Renal pelvis (tissue), 4 donors: ENCODE measurements around the gene OPA1. TPM values are rescaled to one million over a fixed set of nuclear protein-coding genes. Genes with fewer than 3 reads are reported as not detected.
"Not testable (repeated sequence)": the region's sequence is repeated elsewhere in the genome, so short reads cannot be mapped to it uniquely, and the experiment has no call there.

Source experiments
- DNase-seq: peaks from one replicate; pipeline ENCODE4 v3.0.0-alpha.2; 2013
- polyA plus RNA-seq, 3 donors: library from polyadenylated mRNA; unstranded; fragments of 120-200 nt; gene quantifications; one replicate each; pipeline ENCODE4 v1.2.1, GENCODE V29; 2013; ENCODE audit not compliant: insufficient read length in 3 of 3

The OPA1 gene
- polyA plus RNA-seq, 3 donors = 57.2 to 67.8 (median 58.0) TPM

DNA sequence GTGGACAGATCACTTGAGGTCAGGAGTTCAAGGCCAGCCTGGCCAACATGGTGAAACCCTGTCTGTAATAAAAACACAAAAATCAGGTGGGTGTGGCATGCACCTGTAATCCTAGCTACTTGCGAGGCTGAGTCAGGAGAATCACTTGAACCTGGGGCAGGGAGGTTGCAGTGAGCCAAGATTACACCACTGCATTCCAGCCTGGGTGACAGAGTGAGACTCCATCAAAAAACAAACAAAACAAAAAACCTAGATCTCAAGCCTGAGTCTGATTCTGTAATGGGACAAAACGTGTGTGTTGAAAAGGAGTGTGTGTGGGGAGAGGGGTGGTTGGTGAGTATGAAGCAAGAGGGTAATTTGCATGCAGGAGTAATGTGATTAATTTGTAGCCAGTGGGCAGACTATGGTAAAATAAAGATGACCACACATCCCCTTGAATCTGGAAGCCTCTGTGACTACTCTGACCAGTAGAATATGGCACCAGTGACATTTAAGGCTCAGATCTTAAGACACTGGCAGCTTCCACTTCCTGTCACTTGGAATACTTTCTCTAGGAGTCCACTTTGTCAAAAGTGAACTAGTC lies 18.4 kb upstream of the OPA1 start:
- no peak for DNase-seq

- no peak for DNase-seq
These were observed 7.5 kb upstream of the OPA1 start for GRCh38 chr3:193585530-193585929.

DNA sequence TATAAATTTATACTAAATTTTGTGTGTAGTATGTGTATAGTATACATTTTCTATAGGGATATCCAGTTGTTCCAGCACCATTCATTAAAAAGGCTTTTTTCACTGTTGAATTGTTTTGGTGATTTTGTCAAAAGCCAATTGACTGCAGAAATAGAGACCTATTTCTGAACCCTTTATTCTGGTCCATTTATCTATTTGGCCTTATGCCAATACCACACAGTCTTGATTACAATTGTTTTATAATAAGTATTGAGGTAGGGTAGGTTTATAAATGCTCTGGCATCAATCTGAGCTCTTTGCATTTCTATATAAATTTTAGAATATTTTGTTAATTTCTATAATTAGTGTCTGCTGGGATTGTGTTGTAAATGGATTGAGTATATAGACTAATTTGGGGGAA lies 6.5 kb upstream of the OPA1 start:
- no peak for DNase-seq

DNA sequence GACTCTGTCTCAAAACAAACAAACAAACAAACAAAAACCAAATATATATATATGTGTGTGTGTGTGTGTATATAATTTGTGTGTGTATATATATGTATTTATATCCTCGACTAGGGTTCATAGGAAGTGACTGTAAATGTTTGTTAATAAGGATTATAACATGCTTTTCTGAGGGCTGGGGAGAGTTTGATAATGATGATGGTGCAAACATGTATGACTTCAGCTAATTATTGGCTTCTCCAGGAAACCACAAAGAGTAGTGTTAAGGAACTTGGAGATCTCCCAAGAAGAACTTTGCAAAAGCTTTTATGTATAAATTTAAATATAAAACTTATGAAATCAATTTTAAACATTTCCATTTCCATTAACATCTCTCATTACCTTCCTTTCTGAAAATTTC lies 3.9 kb upstream of the OPA1 start:
- DNase-seq = no peak

DNA sequence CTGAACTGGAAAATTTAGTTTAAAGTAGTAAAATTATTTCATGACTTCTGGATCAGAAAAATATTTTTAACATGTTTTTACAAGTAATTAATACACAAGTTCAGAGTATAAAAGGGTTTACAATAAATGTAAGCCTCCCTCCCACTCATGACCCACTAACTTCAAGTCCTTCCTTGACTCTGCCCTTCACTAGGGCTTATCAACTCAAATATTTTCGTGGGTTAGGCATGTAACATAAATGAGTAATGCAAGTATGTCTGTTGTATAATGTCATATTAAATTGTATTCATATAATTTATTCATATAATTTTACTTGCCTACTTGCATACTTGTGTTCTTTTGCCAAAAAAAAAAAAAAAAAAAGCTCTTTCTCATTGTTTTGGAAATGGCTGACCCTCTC lies 3.4 kb upstream of the OPA1 start:
- DNase-seq = no peak

- DNase-seq = no peak
These were observed 2.7 kb upstream of the OPA1 start for GRCh38 chr3:193590088-193590856.

DNA sequence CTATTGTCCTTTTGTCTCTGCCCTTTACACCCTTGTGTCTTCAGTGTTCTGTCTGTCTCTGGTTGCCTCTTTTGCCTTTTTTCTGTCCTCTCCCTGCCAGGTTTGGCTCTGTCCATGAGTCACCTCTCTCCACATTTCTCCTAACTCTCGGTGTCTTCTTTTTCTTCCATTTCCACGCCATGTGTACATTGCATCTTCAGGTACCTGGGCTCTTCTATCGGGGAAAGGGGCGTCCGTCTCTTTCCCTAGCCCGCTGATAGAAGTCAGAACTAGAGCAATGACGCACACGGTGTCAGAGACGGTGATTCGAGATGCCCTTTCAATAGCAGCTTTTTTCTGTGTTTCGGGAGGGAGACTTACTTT lies 641 bp downstream of the OPA1 start:
- DNase-seq = peak; percentile 31

GRCh38 chr3:193594946-193595689 lies 2.1 kb downstream of the OPA1 start:
- no peak for DNase-seq

DNA sequence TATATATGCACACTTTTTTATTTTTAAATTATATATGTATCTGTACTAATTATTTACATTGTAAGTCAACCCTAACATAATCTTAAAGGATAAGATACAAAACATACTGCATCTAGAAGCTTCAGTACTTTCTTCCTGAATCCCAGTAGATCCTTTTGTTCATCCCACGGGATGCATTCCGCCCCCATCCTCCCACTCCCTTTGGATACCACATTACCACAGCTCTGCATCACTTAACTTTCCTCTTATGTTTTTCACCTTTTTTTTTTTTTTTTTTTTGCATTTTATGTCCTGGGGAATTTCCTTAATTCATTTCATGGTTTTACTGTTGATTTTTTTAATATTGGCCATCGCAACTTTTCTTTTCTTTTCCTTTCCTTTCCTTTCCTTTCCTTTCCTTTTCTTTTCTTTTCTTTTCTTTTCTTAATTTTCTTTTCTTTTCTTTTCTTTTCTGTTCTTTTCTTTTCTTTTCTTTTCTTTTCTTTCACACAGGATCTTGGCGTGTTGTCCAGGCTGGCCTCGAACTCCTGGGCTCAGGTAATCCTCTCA lies 3.0 kb downstream of the OPA1 start:
- no peak for DNase-seq

- no peak for DNase-seq
These were observed 5.2 kb downstream of the OPA1 start for GRCh38 chr3:193598202-193598601.

GRCh38 chr3:193599393-193599792 lies 6.4 kb downstream of the OPA1 start:
- no peak for DNase-seq

DNA sequence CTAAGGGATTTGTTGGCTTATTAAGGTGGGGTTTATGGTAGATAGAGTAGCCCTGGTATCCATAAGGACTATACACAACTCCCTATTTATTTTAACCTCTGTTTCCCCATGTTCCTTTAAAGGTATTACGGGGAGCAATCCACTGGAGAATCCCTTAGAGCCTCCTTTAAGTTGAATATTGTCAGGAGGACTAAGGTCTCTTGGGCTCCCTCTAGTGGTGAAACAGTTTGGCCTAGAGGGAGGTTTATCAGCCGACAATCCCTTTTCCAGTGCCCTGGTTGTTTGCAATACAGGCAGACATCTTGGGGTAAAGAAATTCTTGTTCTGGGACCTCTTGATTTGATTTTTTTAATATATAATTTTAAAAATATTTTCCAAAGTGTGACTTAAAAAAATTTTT lies 12.9 kb downstream of the OPA1 start:
- peak; percentile 9 for DNase-seq

GRCh38 chr3:193606892-193607291 lies 13.9 kb downstream of the OPA1 start:
- DNase-seq = not testable (repeated sequence)

GRCh38 chr3:193610516-193610915 lies 17.5 kb downstream of the OPA1 start:
- not testable (repeated sequence) for DNase-seq

GRCh38 chr3:193614430-193614829 lies 21.4 kb downstream of the OPA1 start:
- no peak for DNase-seq

DNA sequence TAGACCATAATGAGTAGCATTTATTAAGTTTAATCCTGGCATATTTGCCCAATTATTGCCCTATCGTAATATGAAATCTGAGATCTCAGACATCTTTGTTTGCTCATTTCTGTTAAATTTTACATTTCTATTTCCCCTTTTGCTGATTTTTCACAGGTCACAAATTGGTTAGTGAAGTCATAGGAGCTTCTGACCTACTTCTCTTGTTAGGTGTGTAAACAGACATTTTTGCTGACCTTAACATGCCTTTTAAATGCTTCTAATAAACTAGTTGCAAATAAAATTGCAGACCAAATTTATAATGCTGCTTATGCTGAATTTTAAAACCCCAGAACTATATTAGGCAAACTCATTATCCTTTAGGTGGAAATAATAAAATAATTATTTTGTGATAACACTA lies 24.6 kb downstream of the OPA1 start:
- no peak for DNase-seq

DNA sequence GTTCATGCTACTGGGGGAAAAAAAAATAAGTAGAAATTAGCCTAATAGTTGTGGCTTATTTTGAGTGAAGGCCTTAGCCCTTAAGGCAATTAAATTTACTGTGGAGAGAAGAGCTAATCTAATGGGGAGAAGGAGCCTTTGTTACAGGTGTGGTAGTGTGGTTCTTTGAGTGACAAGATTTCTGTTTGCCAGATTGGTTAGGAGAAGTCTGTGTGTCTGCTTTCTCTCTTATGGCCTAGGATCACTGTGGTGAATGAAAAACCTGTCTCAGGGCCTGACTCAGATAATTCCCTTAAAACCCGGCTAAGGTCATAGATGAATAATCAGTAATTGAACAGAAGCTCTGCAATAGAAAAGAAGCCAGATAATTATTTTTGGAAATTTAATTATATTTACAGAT lies 27.0 kb downstream of the OPA1 start:
- no peak for DNase-seq

DNA sequence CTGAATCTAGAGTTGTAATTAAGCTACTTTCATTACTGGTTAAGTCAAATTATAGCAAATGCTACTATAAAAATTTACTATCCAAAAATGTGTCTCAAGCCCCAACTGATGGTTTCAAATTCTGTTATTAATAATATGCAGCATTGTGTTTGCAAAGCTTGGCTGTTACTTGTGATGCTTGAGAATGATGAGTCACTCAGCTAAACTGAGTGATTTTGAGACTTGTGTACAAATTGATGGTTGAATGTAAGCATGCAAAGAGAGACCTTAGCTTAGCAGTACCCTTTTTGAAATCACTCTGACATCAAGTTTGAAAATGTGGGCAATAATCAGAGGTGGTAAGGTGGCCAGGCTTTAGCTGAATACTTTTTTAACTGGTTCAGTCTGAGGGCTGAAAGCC lies 27.6 kb downstream of the OPA1 start:
- DNase-seq = no peak

DNA sequence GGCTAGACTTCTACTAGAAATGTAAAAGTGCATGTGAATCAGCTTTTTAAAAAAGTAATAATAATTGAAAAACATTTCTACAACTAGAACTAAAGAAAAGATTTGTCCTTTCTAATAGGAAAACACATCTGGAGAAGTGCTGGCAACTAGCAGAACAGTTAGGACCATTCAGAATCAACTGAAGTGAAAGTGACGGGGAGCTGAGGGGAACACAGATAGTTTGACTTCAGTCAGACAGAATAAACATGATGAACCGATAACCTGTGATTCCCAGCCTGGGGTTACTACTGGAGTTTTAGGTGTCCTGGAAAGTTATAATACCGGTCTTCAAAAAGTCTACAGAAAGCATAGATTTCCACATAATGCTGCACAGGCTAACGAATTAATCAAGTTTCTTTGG lies 28.1 kb downstream of the OPA1 start:
- DNase-seq = no peak

- no peak for DNase-seq
These were observed 37.0 kb downstream of the OPA1 start for GRCh38 chr3:193630005-193630404.

GRCh38 chr3:193637831-193638230 lies 44.8 kb downstream of the OPA1 start:
- DNase-seq = no peak

- DNase-seq = no peak
These were observed 45.8 kb downstream of the OPA1 start for GRCh38 chr3:193638833-193639232.

GRCh38 chr3:193640165-193640715 lies 47.2 kb downstream of the OPA1 start:
- DNase-seq = no peak
